ENCODE measurements around the gene GNPTG. TPM values are rescaled to one million over a fixed set of nuclear protein-coding genes. Genes with fewer than 3 reads are reported as not detected.

Gene GNPTG
- total RNA-seq, 1 experiment from 2014 or later, result 29.4 TPM

GRCh38 chr16:1385232-1385631, 33.5 kb downstream of the GNPTG start:
- Histone ChIP-seq H3K9me3 (ENCODE audit: control insufficient read depth, low read depth, low read length) (no peaks in the 10 kb centered on the region), H3K4ac (ENCODE audit: low read depth, low read length) (no peak overlapping the region), H3T11ph (ENCODE audit: low read length) (no peak overlapping the region), H2AK5ac (ENCODE audit: insufficient read length, low read length) (no peak overlapping the region), H2AFZ (ENCODE audit: low read length) (no peak overlapping the region), H3K18ac (ENCODE audit: insufficient read length, low read depth, low read length) (no peak overlapping the region), H2BK12ac (ENCODE audit: insufficient read length, low read depth, low read length) (no peak overlapping the region), H3K79me1 (ENCODE audit: insufficient read depth, low read depth, low read length, poor library complexity, severe bottlenecking) (no peaks in the 10 kb centered on the region), H3K56ac (ENCODE audit: insufficient read length, low read depth, low read length) (no peak overlapping the region), H3K14ac (ENCODE audit: insufficient read depth, low read length) (no peak overlapping the region), H4K5ac (ENCODE audit: insufficient read length, low read depth, low read length) (no peak overlapping the region), H3K9ac (ENCODE audit: extremely low read depth, insufficient read length, low read length) (no peak overlapping the region), H3K4me2 (ENCODE audit: insufficient read depth, insufficient read length, low read length) (no peak overlapping the region), H3K27me3 (ENCODE audit: insufficient read depth, low read length) (no peaks in the 10 kb centered on the region), H2BK15ac (ENCODE audit: low read depth, low read length) (no peak overlapping the region), H3K23me2 (ENCODE audit: insufficient read length, low read depth, low read length, poor library complexity, severe bottlenecking) (peaks cover under 1% of the 10 kb centered on the region), H4K20me1 (ENCODE audit: control insufficient read depth, insufficient read depth, insufficient read length) (no peaks in the 10 kb centered on the region), H4K8ac (replicated peaks; ENCODE audit: insufficient read length, low read depth, low read length) (no peak overlapping the region), H3K4me1 (ENCODE audit: insufficient read depth, low read length) (no peaks in the 10 kb centered on the region), H3K27ac (ENCODE audit: insufficient read length, low read depth, low read length) (no peak overlapping the region), H3K23ac (ENCODE audit: insufficient read length, low read depth, low read length) (no peak overlapping the region), H2BK120ac (ENCODE audit: low read depth, low read length, poor library complexity, severe bottlenecking) (no peak overlapping the region), H3K79me2 (ENCODE audit: insufficient read depth, low read length) (no peaks in the 10 kb centered on the region), H4K91ac (ENCODE audit: insufficient read length, low read depth, low read length) (no peak overlapping the region), H2BK20ac (ENCODE audit: low read depth, low read length, poor library complexity, severe bottlenecking) (no peak overlapping the region), H2BK5ac (ENCODE audit: insufficient read length, low read length) (no peak overlapping the region)
- no peaks in the 10 kb centered on the region for H3K9me3 Mint-ChIP-seq
- peaks cover 1% of the 10 kb centered on the region in 2 experiments for H3K4me1 Mint-ChIP-seq
- no peak for DNase-seq
- no peak overlapping the region for H3K27ac Mint-ChIP-seq
- WGBS (ENCODE audit: extremely low coverage, insufficient read length, low lambda C conversion rate), result no CpG with 5 or more reads among the region's 39 CpGs
- no peak for TF ChIP-seq CTCF (conservative IDR thresholded peaks at IDR 0.05)
- H3K36me3 Mint-ChIP-seq (ENCODE audit: insufficient read depth in 1 of 3, low read depth in 3 of 3), result peaks cover 2 to 14% (median 9%) of the 10 kb centered on the region in 3 experiments; a peak in 5 of 7 replicates
- no peaks in the 10 kb centered on the region for H3K27me3 Mint-ChIP-seq (ENCODE audit: low read depth)
- no peak overlapping the region for H3K4me3 Mint-ChIP-seq
